HCT116 (cell line): ENCODE results near the gene RNASEH2C. TPM values are rescaled to one million over a fixed set of nuclear protein-coding genes. Genes with fewer than 3 reads are reported as not detected.

ENCODE experiments used
- ATAC-seq: fragments of 200-7000 bp; cut with Tn5 transposase; 2 replicates; pipeline ENCODE4 v1.9.1; 2020; ENCODE audit warnings: mild to moderate bottlenecking, moderate library complexity
- BruUV-seq: library from RNA; stranded (reverse); fragments of 400-500 nt; replicated peaks from 2 replicates; lab custom pipeline; 2021; lab: Mats Ljungman, UMichigan
- CTCF ChIA-PET: fragments of 300-600 bp; sonication (Branson Sonifier 250); formaldehyde crosslinking; loops from one replicate; lab custom pipeline; 2021; ENCODE audit warnings: antibody characterized with exemption; lab: Charles Lee
- POLR2A ChIA-PET: fragments of 300-600, 350-600 bp; sonication (Branson Sonifier 250); formaldehyde crosslinking; loops from one replicate; lab custom pipeline; 2021; ENCODE audit warnings: antibody characterized with exemption; lab: Charles Lee
- RAD21 ChIA-PET, 2 experiments: fragments of 300-600 bp; sonication (Branson Sonifier 250); formaldehyde crosslinking; loops; one replicate each; lab custom pipeline; 2023; ENCODE audit warnings: low total read pairs in 2 of 2; ENCODE audit not compliant: uncharacterized antibody in 2 of 2, unreplicated experiment in 2 of 2, low non-redundant PET in 1 of 2; lab: Charles Lee
- DNase-seq: peaks from one replicate; pipeline ENCODE4 v3.0.0-alpha.2; 2010; ENCODE audit warnings: low read depth, low spot score
- H2AFZ ChIP-seq: fragments of 200-600 bp; shearing (Covaris generic), sonication (generic); 2 replicates; pipeline ENCODE4 v1.6.1; 2017; ENCODE audit warnings: low read depth, mixed run types, mixed read lengths, antibody characterized with exemption, low read length; ENCODE audit not compliant: poor library complexity, severe bottlenecking
- H3K27ac ChIP-seq: 2 replicates; pipeline ENCODE4 v1.5.1; 2012; ENCODE audit warnings: low read depth, low read length
- H3K27me3 ChIP-seq: fragments of 200-600 bp; sonication (generic); 2 replicates; pipeline ENCODE4 v1.6.1; 2016; ENCODE audit warnings: mixed run types, low read length, mixed read lengths; ENCODE audit not compliant: insufficient read depth
- H3K36me3 ChIP-seq, 2 experiments: fragments of 200-500 bp in 1 of 2; fragments of 200-600 bp in 1 of 2; sonication (Bioruptor generic) in 1 of 2; sonication (generic) in 1 of 2; 2 replicates each; pipeline versions ENCODE4 v1.5.1 to v1.6.1; 2014 to 2016; ENCODE audit warnings: low read length in 2 of 2, inconsistent platforms in 1 of 2, mixed read lengths in 1 of 2, mixed run types in 1 of 2; ENCODE audit not compliant: insufficient read depth in 2 of 2, control insufficient read depth in 1 of 2
- H3K4me1 ChIP-seq, 2 experiments: fragments of 200-600 bp in 1 of 2; sonication (generic) in 1 of 2; 2 replicates each; pipeline versions ENCODE4 v1.5.1 to v1.6.1; 2012 to 2017; ENCODE audit warnings: low read length in 2 of 2, inconsistent platforms in 1 of 2, mild to moderate bottlenecking in 1 of 2, mixed read lengths in 1 of 2, mixed run types in 1 of 2, moderate library complexity in 1 of 2; ENCODE audit not compliant: insufficient read depth in 2 of 2, control insufficient read depth in 1 of 2
- H3K4me2 ChIP-seq: fragments of 200-600 bp; sonication (generic); 2 replicates; pipeline ENCODE4 v1.6.1; 2017; ENCODE audit warnings: mixed run types, low read length, mixed read lengths
- H3K4me3 ChIP-seq, 2 experiments: fragments of 200-600 bp in 1 of 2; sonication (generic) in 1 of 2; replicated peaks in 1 of 2; 2 replicates each; pipeline ENCODE4 v1.5.1; 2011 to 2016; ENCODE audit warnings: low read length in 2 of 2, control low read depth in 1 of 2, low read depth in 1 of 2, mild to moderate bottlenecking in 1 of 2, mixed read lengths in 1 of 2, mixed run types in 1 of 2
- H3K79me2 ChIP-seq: fragments of 200-600 bp; sonication (generic); 2 replicates; pipeline ENCODE4 v1.6.1; 2017; ENCODE audit warnings: mild to moderate bottlenecking, mixed run types, low read length, moderate library complexity, mixed read lengths; ENCODE audit not compliant: insufficient read depth
- H3K9ac ChIP-seq: fragments of 200-600 bp; sonication (generic); 2 replicates; pipeline ENCODE4 v1.6.1; 2016; ENCODE audit warnings: low read length, mixed read lengths
- H3K9me2 ChIP-seq: fragments of 200-600 bp; sonication (generic), shearing (Covaris generic); 2 replicates; pipeline ENCODE4 v1.6.1; 2017; ENCODE audit warnings: mixed run types, mild to moderate bottlenecking, moderate library complexity; ENCODE audit not compliant: insufficient read depth
- H3K9me3 ChIP-seq, 2 experiments: fragments of 200-500 bp in 1 of 2; fragments of 200-600 bp in 1 of 2; sonication (Bioruptor generic) in 1 of 2; sonication (generic) in 1 of 2; 2 replicates each; pipeline ENCODE4 v1.6.1; 2014 to 2017; ENCODE audit warnings: low read length in 2 of 2, mixed read lengths in 2 of 2, inconsistent platforms in 1 of 2, low read depth in 1 of 2, mild to moderate bottlenecking in 1 of 2, mixed run types in 1 of 2, moderate library complexity in 1 of 2; ENCODE audit not compliant: control insufficient read depth in 1 of 2, insufficient read depth in 1 of 2
- H4K20me1 ChIP-seq: fragments of 200-600 bp; sonication (generic), shearing (Covaris generic); 2 replicates; pipeline ENCODE4 v1.6.1; 2017; ENCODE audit warnings: mixed run types, mild to moderate bottlenecking, moderate library complexity; ENCODE audit not compliant: insufficient read depth
- CEBPB ChIP-seq: IDR thresholded peaks from 2 replicates; pipeline ENCODE4 v1.6.1; 2012; ENCODE audit warnings: low read depth
- ELF1 ChIP-seq: IDR thresholded peaks from 2 replicates; pipeline ENCODE4 v1.6.1; 2012; ENCODE audit warnings: low read depth, borderline replicate concordance
- EZH2 ChIP-seq: fragments of 200-600 bp; sonication (generic); IDR thresholded peaks from 2 replicates; pipeline ENCODE4 v1.6.1; 2017; ENCODE audit warnings: antibody characterized with exemption, mixed run types
- EZH2phosphoT487 ChIP-seq: fragments of 200-600 bp; IDR thresholded peaks from 2 replicates; pipeline ENCODE4 v1.6.1; 2018; ENCODE audit warnings: antibody characterized with exemption, borderline replicate concordance
- FOSL1 ChIP-seq: IDR thresholded peaks from 2 replicates; pipeline ENCODE4 v1.6.1; 2012; ENCODE audit warnings: low read depth
- JUND ChIP-seq: IDR thresholded peaks from 2 replicates; pipeline ENCODE4 v1.6.1; 2012
- POLR2A ChIP-seq: IDR thresholded peaks from 2 replicates; pipeline ENCODE4 v1.7.0; 2011; ENCODE audit warnings: borderline replicate concordance; ENCODE audit not compliant: insufficient read depth, insufficient read length; ENCODE audit errors: extremely low read depth
- POLR2AphosphoS5 ChIP-seq: IDR thresholded peaks from 2 replicates; pipeline ENCODE4 v1.6.1; 2011; ENCODE audit warnings: mild to moderate bottlenecking, low read depth, low read length, moderate library complexity
- REST ChIP-seq: IDR thresholded peaks from 2 replicates; pipeline ENCODE4 v1.6.1; 2012; ENCODE audit warnings: low read depth
- SIN3A ChIP-seq: IDR thresholded peaks from 2 replicates; pipeline ENCODE4 v1.6.1; 2012; ENCODE audit warnings: low read depth
- SP1 ChIP-seq: IDR thresholded peaks from 2 replicates; pipeline ENCODE4 v1.6.1; 2012; ENCODE audit warnings: low read depth
- ZFX ChIP-seq: fragments of 450-650 bp; IDR thresholded peaks from 2 replicates; pipeline ENCODE4 v1.6.1; 2017
- intact Hi-C: fragments of 100-400 bp; cut with micrococcal nuclease; formaldehyde crosslinking; loops from 2 replicates; pipeline ENCODE4 v1.10.0; 2022
- total RNA-seq: library from RNA; stranded (reverse); gene quantifications from one replicate; pipeline ENCODE4 v1.2.1, GENCODE V29; 2021; ENCODE audit not compliant: unreplicated experiment
- TF ChIP-seq, protein P1 (sequence below): IDR thresholded peaks from 2 replicates; pipeline ENCODE4 v1.6.1; 2012
- TF ChIP-seq, protein P2 (sequence below): IDR thresholded peaks from 2 replicates; pipeline ENCODE4 v1.6.1; 2012

The RNASEH2C gene
- total RNA-seq, 1 experiment from 2014 or later = 28.5 TPM

GRCh38 chr11:65696802-65697552 is 23.6 kb downstream of the RNASEH2C start:
- H3K4me2 ChIP-seq = no peak overlapping the region
- H3K36me3 ChIP-seq = no peaks in the 10 kb centered on the region
- ATAC-seq = no peak
- BruUV-seq = no TSS peak
- no peak overlapping the region for H3K27ac ChIP-seq
- H2AFZ ChIP-seq = no peak overlapping the region
- H3K9me3 ChIP-seq = no peaks in the 10 kb centered on the region
- no peak overlapping the region for H3K4me3 ChIP-seq
- no peaks in the 10 kb centered on the region for H3K79me2 ChIP-seq
- no peak overlapping the region for H3K9ac ChIP-seq
- TF ChIP-seq POLR2AphosphoS5 (no peak), JUND (no peak), ELF1 (no peak), FOSL1 (no peak), SP1 (no peak), ZFX (no peak), REST (no peak), EZH2 (no peak), CEBPB (no peak), POLR2A (no peak), SIN3A (no peak), EZH2phosphoT487 (no peak)
- TF ChIP-seq, protein P1, sequence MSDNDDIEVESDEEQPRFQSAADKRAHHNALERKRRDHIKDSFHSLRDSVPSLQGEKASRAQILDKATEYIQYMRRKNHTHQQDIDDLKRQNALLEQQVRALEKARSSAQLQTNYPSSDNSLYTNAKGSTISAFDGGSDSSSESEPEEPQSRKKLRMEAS = no peak
- TF ChIP-seq, protein P2, sequence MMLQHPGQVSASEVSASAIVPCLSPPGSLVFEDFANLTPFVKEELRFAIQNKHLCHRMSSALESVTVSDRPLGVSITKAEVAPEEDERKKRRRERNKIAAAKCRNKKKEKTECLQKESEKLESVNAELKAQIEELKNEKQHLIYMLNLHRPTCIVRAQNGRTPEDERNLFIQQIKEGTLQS = no peak
- TF ChIP-seq, all 23 proteins: peak for 0
- no peaks in the 10 kb centered on the region for H3K27me3 ChIP-seq
- RAD21 ChIA-PET = no interaction called here
- CTCF ChIA-PET = no interaction called here
- intact Hi-C loops = no loop called here
- no peak for DNase-seq
- peaks cover 11% of the 10 kb centered on the region in 2 experiments; a peak in 3 of 4 replicates for H3K4me1 ChIP-seq
- no peaks in the 10 kb centered on the region for H4K20me1 ChIP-seq
- no peaks in the 10 kb centered on the region for H3K9me2 ChIP-seq
- POLR2A ChIA-PET = no interaction called here
